Uterus (tissue), 2 donors: ENCODE results near the gene TMPRSS6.

Source experiments
- POLR2A ChIP-seq, 2 donors: fragments of 450-650 bp; IDR thresholded peaks; one replicate each; pipeline ENCODE4 v1.6.1; 2016; ENCODE audit warnings: antibody characterized with exemption in 2 of 2, mild to moderate bottlenecking in 1 of 2, moderate library complexity in 1 of 2
- TF ChIP-seq, protein P1 (sequence below), 4 experiments: fragments of 200-600 bp in 2 of 4; fragments of 450-650 bp in 2 of 4; sonication (generic) in 2 of 4; IDR thresholded peaks; one replicate each; pipeline ENCODE4 v1.5.1; 2016 to 2019; ENCODE audit warnings: antibody characterized with exemption in 4 of 4, mild to moderate bottlenecking in 2 of 4, moderate library complexity in 1 of 4

DNA sequence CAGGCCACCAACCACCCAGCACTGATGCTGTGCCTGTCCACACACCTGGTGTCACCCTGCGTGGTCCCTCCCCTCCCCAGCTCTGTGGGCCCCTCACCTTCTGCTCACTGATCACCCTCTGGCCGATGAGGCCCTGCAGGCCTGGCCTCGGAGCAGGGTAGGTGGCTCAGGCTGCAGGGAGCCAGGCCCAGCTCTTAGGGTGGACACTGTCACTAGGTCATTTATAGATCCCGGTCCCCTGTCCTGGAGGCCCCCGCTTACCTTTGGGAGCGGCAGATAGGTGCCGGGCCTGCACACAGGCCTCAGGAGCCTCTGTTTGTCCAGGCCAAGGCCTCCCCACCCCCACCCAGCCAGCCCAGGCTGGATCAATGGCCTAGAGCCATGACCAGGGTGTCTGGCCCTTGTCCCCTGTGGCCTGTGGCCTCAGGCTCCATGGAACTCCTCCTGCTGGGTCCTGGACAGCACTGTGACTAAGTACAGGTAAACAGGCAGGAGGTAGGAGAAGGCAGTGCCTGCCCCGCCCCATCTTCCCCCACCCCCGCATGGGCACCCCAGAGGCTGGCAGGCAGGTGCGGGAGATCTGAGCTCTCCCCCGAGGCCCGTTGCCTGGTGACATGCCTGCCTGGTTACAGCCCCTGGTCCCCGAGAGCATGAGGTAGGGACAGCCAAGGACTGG is at the start of gene TMPRSS6:
- TF ChIP-seq, protein P1, sequence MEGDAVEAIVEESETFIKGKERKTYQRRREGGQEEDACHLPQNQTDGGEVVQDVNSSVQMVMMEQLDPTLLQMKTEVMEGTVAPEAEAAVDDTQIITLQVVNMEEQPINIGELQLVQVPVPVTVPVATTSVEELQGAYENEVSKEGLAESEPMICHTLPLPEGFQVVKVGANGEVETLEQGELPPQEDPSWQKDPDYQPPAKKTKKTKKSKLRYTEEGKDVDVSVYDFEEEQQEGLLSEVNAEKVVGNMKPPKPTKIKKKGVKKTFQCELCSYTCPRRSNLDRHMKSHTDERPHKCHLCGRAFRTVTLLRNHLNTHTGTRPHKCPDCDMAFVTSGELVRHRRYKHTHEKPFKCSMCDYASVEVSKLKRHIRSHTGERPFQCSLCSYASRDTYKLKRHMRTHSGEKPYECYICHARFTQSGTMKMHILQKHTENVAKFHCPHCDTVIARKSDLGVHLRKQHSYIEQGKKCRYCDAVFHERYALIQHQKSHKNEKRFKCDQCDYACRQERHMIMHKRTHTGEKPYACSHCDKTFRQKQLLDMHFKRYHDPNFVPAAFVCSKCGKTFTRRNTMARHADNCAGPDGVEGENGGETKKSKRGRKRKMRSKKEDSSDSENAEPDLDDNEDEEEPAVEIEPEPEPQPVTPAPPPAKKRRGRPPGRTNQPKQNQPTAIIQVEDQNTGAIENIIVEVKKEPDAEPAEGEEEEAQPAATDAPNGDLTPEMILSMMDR (IDR thresholded peaks at IDR 0.05): no peak
- TF ChIP-seq POLR2A (IDR thresholded peaks at IDR 0.05): no peak
